Islet precursor cell (in vitro differentiated cells): Measurements from ENCODE around the gene ST8SIA1.
"Not testable (repeated sequence)": the region's sequence is repeated elsewhere in the genome, so short reads cannot be mapped to it uniquely, and the experiment has no call there.

Experiments used
- DNase-seq: peaks from one replicate; pipeline ENCODE4 v3.0.0-alpha.2; 2018

ST8SIA1 gene

GRCh38 chr12:22149286-22149685 is 185.2 kb downstream of the ST8SIA1 start:
- not testable (repeated sequence) for DNase-seq

- DNase-seq = not testable (repeated sequence)
Measured at GRCh38 chr12:22146686-22147085, 187.8 kb downstream of the ST8SIA1 start.
